Measurements from ENCODE around the gene AATK.

Gene AATK

GRCh38 chr17:81068411-81069134, 97.4 kb downstream of the AATK start:
- no peak for DNase-seq

- DNase-seq: no peak
These were observed 98.6 kb downstream of the AATK start for GRCh38 chr17:81067391-81067811.

Measured in NCI-H1092 (cell line).